MCF 10A (cell line): ENCODE measurements around the gene ZNF808. TPM values are rescaled to one million over a fixed set of nuclear protein-coding genes. Genes with fewer than 3 reads are reported as not detected.
"Not testable (repeated sequence)": the region's sequence is repeated elsewhere in the genome, so short reads cannot be mapped to it uniquely, and the experiment has no call there.

ENCODE experiments used
- BruUV-seq: library from RNA; stranded (reverse); fragments of 400-500 nt; replicated peaks from 2 replicates; lab custom pipeline; 2021; lab: Mats Ljungman, UMichigan
- CTCF ChIA-PET: fragments of 300-600 bp; sonication (Branson Sonifier 250); formaldehyde crosslinking; extraction: SDS; loops from one replicate; lab custom pipeline; 2021; ENCODE audit warnings: antibody characterized with exemption, inconsistent platforms; lab: Yijun Ruan, JAX
- POLR2A ChIA-PET: fragments of 300-600, 350-650 bp; sonication (Branson Sonifier 250); formaldehyde crosslinking; extraction: SDS; loops from one replicate; lab custom pipeline; 2020; ENCODE audit warnings: antibody characterized with exemption, inconsistent platforms; lab: Yijun Ruan, JAX
- DNase-seq: peaks from one replicate; pipeline ENCODE4 v3.0.0-alpha.2; 2018; ENCODE audit not compliant: unreplicated experiment
- H3K27ac Mint-ChIP-seq: one replicate; pipeline ENCODE4 v1.8.0; 2022; ENCODE audit warnings: mild to moderate bottlenecking, low read depth, mixed read lengths; ENCODE audit not compliant: unreplicated experiment
- H3K27me3 Mint-ChIP-seq: one replicate; pipeline ENCODE4 v1.8.0; 2022; ENCODE audit warnings: mixed read lengths; ENCODE audit not compliant: insufficient read depth, unreplicated experiment
- H3K36me3 Mint-ChIP-seq: one replicate; pipeline ENCODE4 v1.8.0; 2022; ENCODE audit warnings: mild to moderate bottlenecking, moderate library complexity, mixed read lengths; ENCODE audit not compliant: insufficient read depth, unreplicated experiment
- H3K4me1 Mint-ChIP-seq: one replicate; pipeline ENCODE4 v1.8.0; 2022; ENCODE audit warnings: mixed read lengths; ENCODE audit not compliant: insufficient read depth, unreplicated experiment
- H3K4me3 Mint-ChIP-seq: one replicate; pipeline ENCODE4 v1.8.0; 2022; ENCODE audit warnings: mild to moderate bottlenecking, moderate library complexity, mixed read lengths; ENCODE audit not compliant: unreplicated experiment
- H3K9me3 Mint-ChIP-seq: one replicate; pipeline ENCODE4 v1.8.0; 2022; ENCODE audit warnings: mixed read lengths; ENCODE audit not compliant: unreplicated experiment
- CTCF ChIP-seq: fragments of 200-600 bp; IDR thresholded peaks from one replicate; pipeline ENCODE4 v1.8.0; 2022; ENCODE audit warnings: antibody characterized with exemption, mild to moderate bottlenecking; ENCODE audit not compliant: unreplicated experiment
- intact Hi-C: fragments of 100-400 bp; cut with micrococcal nuclease; formaldehyde crosslinking; loops from 2 replicates; pipeline ENCODE4 v1.14.1; 2022
- total RNA-seq: library from RNA; stranded (reverse); gene quantifications from 2 replicates; pipeline ENCODE4 v1.2.3, GENCODE V29; 2022

ZNF808 gene
- total RNA-seq, 1 experiment from 2014 or later, result 14.8 TPM

DNA sequence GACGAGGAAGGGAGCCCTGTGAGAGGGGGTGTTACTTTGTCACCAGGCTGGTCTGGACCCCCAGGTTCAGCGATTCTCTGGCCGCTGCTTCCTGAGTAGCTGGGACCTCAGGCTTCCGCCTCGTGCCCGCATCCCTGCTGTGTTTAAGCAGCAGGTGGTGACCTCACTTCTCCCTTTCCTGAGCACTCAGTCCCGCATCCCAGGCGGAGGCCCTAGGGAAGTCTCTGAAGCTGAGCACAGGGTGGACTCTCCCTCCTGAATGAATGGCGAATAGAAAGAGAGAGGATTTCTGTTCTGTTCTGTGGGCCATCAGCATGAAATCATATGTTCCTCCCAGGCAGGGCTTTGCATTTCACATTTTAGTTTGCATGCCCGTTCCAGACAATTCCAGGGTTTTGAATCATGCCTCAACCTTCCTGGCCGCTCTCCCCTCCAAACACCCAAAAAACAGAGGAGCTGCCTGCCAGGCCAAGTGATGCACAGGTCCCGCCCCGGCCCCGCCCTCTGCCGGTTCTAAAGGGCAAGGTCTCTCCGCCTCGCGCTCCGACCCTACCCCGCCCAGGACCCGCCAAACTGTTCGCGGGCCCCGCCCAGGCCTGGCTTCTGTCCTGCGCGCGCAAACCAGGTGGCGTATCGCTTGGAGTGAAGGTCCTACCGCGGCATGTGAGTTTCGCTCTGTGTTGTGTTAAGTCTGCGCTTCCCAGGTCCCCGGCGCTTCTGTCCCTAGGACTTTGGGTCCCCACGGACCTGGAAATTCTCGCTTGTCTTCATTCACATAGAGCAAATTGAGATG lies 35.1 kb upstream of the ZNF808 start:
- H3K4me3 Mint-ChIP-seq, result no peak overlapping the region
- POLR2A ChIA-PET, result no interaction called here
- no peaks in the 10 kb centered on the region for H3K4me1 Mint-ChIP-seq
- no peak for DNase-seq
- no TSS peak for BruUV-seq
- no peak overlapping the region for H3K27ac Mint-ChIP-seq
- peaks cover 22% of the 10 kb centered on the region for H3K9me3 Mint-ChIP-seq
- no peak for TF ChIP-seq CTCF
- H3K27me3 Mint-ChIP-seq, result no peaks in the 10 kb centered on the region
- CTCF ChIA-PET, result no interaction called here
- H3K36me3 Mint-ChIP-seq, result peaks cover 5% of the 10 kb centered on the region
- intact Hi-C loops, result no loop called here

DNA sequence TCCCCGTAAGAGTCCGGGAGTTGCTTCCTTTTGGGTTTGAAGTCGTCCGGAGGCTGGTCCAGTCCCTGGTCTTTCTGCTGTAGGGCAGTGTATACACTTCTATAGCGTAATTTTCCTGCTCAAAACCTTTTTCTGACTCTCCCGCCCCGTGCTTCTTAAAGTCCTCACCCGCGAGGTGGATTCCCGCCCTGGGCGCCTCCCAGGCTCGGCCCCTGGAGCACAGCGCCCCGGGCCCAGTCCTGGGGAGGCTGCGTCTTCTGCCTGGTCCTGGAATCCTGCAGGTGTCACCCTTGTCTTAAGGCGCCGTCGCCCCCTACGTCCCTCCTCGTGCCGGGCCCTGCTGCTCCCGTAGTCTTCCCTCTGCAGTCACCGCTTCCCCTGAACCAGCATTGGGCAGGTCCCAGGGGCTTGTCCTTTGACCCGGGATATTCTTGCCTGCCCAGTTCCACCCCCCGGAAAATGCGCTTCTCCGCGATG lies 34.4 kb upstream of the ZNF808 start:
- BruUV-seq, result no TSS peak
- Mint-ChIP-seq H3K9me3 (peaks cover 22% of the 10 kb centered on the region), H3K4me3 (no peak overlapping the region), H3K36me3 (peaks cover 5% of the 10 kb centered on the region), H3K4me1 (no peaks in the 10 kb centered on the region), H3K27me3 (no peaks in the 10 kb centered on the region), H3K27ac (no peak overlapping the region)
- intact Hi-C loops, result no loop called here
- no peak for DNase-seq
- ChIA-PET POLR2A (no interaction called here), CTCF (no interaction called here)
- no peak for TF ChIP-seq CTCF

DNA sequence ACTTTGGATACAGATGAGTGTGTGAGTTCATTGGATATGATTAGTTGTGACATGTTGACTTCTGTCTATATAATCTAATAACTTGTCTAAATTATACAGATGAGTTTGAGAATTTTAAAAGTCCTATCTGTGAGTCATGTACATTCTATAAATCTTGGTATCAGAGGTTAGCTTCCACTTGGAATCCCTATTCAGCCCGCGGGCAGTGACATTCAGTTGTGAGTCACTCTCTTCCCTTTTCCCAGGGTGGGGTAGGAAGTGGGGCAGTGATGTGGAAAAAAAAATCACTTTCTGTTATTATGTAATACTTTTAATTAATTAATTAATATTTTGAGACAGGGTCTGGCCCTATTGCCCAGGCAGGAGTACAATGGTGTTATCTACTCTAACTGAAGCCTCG lies 33.0 kb upstream of the ZNF808 start:
- POLR2A ChIA-PET, result no interaction called here
- Mint-ChIP-seq H3K9me3 (peaks cover 28% of the 10 kb centered on the region), H3K27ac (no peak overlapping the region), H3K4me3 (no peak overlapping the region), H3K4me1 (no peaks in the 10 kb centered on the region), H3K27me3 (no peaks in the 10 kb centered on the region), H3K36me3 (peaks cover 6% of the 10 kb centered on the region)
- TF ChIP-seq CTCF, result no peak
- DNase-seq, result no peak
- CTCF ChIA-PET, result interaction anchor here (0.7 kb wide), 1 partner anchor 37 kb away, joined by 3 read pairs; no protein-coding TSS in a partner anchor
- BruUV-seq, result no TSS peak
- intact Hi-C loops, result no loop called here

GRCh38 chr19:52498571-52498970 lies 28.9 kb upstream of the ZNF808 start:
- intact Hi-C loops, result no loop called here
- no peak overlapping the region for H3K4me3 Mint-ChIP-seq
- ChIA-PET POLR2A (no interaction called here), CTCF (interaction anchor here (0.6 kb wide), 1 partner anchor 125 kb away, joined by 3 read pairs; no protein-coding TSS in a partner anchor)
- H3K36me3 Mint-ChIP-seq, result peaks cover 6% of the 10 kb centered on the region
- BruUV-seq, result no TSS peak
- H3K4me1 Mint-ChIP-seq, result no peaks in the 10 kb centered on the region
- H3K27me3 Mint-ChIP-seq, result no peaks in the 10 kb centered on the region
- peaks cover 30% of the 10 kb centered on the region for H3K9me3 Mint-ChIP-seq
- DNase-seq, result no peak
- no peak overlapping the region for H3K27ac Mint-ChIP-seq
- no peak for TF ChIP-seq CTCF

DNA sequence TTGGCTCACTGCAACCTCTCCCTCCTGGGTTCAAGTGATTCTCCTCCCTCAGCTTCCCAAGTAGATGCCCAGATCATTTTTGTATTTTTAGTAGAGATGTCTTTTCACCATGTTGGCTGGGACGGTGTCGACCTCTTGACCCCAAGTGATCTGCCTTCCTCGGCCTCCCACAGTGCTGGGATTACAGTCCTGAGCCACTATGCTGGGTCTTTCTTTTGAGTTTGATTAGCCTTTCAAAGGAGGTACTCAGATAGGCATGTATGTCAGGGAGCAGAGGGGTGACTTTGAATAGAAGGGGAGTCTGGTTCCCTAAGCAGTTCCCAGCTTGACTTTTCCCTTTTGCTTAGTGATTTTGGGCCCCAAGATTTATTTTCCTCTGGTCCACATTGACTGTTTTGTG lies 27.0 kb upstream of the ZNF808 start:
- not testable (repeated sequence) for H3K36me3 Mint-ChIP-seq
- H3K9me3 Mint-ChIP-seq, result peaks cover 17% of the 10 kb centered on the region

DNA sequence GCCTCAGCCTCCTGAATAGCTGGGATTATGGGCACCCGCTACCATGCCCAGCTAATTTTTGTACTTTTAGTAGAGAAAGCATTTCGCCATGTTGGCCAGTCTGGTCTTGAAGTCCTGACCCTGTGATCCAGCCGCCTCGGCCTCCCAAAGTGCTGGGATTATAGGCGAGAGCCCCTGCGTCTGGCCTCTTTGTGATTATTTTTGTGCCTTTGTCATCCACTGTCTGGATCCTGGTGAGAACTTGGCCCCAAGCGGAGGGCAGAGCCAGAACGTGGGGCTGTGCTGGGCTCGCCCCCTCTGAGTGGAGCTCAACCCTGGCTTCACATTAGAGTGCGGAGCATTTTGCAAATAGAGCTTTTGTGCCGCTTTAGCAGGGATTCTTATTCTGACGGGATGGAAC lies 26.5 kb upstream of the ZNF808 start:
- POLR2A ChIA-PET, H3K36me3 Mint-ChIP-seq, H3K27me3 Mint-ChIP-seq, CTCF ChIA-PET, H3K4me3 Mint-ChIP-seq, intact Hi-C loops, H3K27ac Mint-ChIP-seq, BruUV-seq, H3K4me1 Mint-ChIP-seq, DNase-seq: not testable (repeated sequence)
- peaks cover 14% of the 10 kb centered on the region for H3K9me3 Mint-ChIP-seq

More for the DNA sequence above, 27.0 kb upstream of the ZNF808 start:
- H3K4me1 Mint-ChIP-seq, CTCF ChIA-PET, H3K27ac Mint-ChIP-seq, intact Hi-C loops, H3K27me3 Mint-ChIP-seq, BruUV-seq, DNase-seq, H3K4me3 Mint-ChIP-seq: not testable (repeated sequence)
- POLR2A ChIA-PET, result interaction anchor here (0.6 kb wide), 1 partner anchor 822 kb away, joined by 3 read pairs; no protein-coding TSS in a partner anchor
